Mesendoderm (in vitro differentiated cells): ENCODE results near the gene ARHGAP15.

Experiments used
- DNase-seq: peaks from one replicate; pipeline ENCODE4 v3.0.0; 2013
- H2AK5ac ChIP-seq: 2 replicates; pipeline ENCODE4 v1.6.1; 2013; ENCODE audit warnings: low read length, inconsistent platforms
- H2BK120ac ChIP-seq: 2 replicates; pipeline ENCODE4 v1.6.1; 2013; ENCODE audit warnings: low read depth, mild to moderate bottlenecking, low read length, moderate library complexity, mixed read lengths
- H2BK15ac ChIP-seq: replicated peaks from 2 replicates; pipeline ENCODE4 v1.6.1; 2013; ENCODE audit warnings: low read depth, mild to moderate bottlenecking, moderate library complexity
- H2BK5ac ChIP-seq: 2 replicates; pipeline ENCODE4 v1.6.1; 2013; ENCODE audit warnings: low read length, inconsistent platforms
- H3K18ac ChIP-seq: 2 replicates; pipeline ENCODE4 v1.6.1; 2013; ENCODE audit warnings: mild to moderate bottlenecking, low read length, mixed read lengths
- H3K23ac ChIP-seq: one replicate; pipeline ENCODE4 v1.6.1; 2013; ENCODE audit warnings: low read length
- H3K27ac ChIP-seq: 2 replicates; pipeline ENCODE4 v1.5.1; 2013; ENCODE audit warnings: low read depth, mild to moderate bottlenecking, inconsistent platforms, low read length, moderate library complexity
- H3K27me3 ChIP-seq: 2 replicates; pipeline ENCODE4 v1.6.1; 2013; ENCODE audit warnings: low read length, control low read depth, mild to moderate bottlenecking, inconsistent platforms; ENCODE audit not compliant: insufficient read depth, poor library complexity
- H3K36me3 ChIP-seq: 2 replicates; pipeline ENCODE4 v1.6.1; 2013; ENCODE audit warnings: low read length, inconsistent platforms; ENCODE audit not compliant: control insufficient read depth, insufficient read depth
- H3K4ac ChIP-seq: one replicate; pipeline ENCODE4 v1.6.1; 2013; ENCODE audit warnings: low read depth, mild to moderate bottlenecking, low read length, moderate library complexity
- H3K4me1 ChIP-seq: 2 replicates; pipeline ENCODE4 v1.6.1; 2013; ENCODE audit warnings: low read depth, low read length, inconsistent platforms; ENCODE audit not compliant: control insufficient read depth
- H3K4me2 ChIP-seq: 2 replicates; pipeline ENCODE4 v1.6.1; 2013; ENCODE audit warnings: low read length
- H3K4me3 ChIP-seq: 2 replicates; pipeline ENCODE4 v1.5.1; 2013; ENCODE audit warnings: mild to moderate bottlenecking, low read length
- H3K56ac ChIP-seq: one replicate; pipeline ENCODE4 v1.6.1; 2013; ENCODE audit warnings: low read length
- H3K79me1 ChIP-seq: 2 replicates; pipeline ENCODE4 v1.6.1; 2013; ENCODE audit warnings: low read length, inconsistent platforms
- H3K79me2 ChIP-seq: 2 replicates; pipeline ENCODE4 v1.6.1; 2013; ENCODE audit warnings: mild to moderate bottlenecking, low read length; ENCODE audit not compliant: control insufficient read depth, insufficient read depth
- H3K9ac ChIP-seq: 2 replicates; pipeline ENCODE4 v1.6.1; 2013; ENCODE audit warnings: low read length, inconsistent platforms
- H4K5ac ChIP-seq: one replicate; pipeline ENCODE4 v1.6.1; 2013; ENCODE audit warnings: low read length
- H4K8ac ChIP-seq: one replicate; pipeline ENCODE4 v1.6.1; 2013; ENCODE audit warnings: low read depth, mild to moderate bottlenecking, control low read depth, low read length, moderate library complexity
- WGBS: extraction: QIAGEN DNeasy Blood & Tissue Kit; methylation state at CpG from one replicate; pipeline ENCODE4 v1.1.7; 2013; ENCODE audit warnings: low lambda C conversion rate, missing lambda C conversion rate; ENCODE audit not compliant: insufficient coverage; ENCODE audit errors: extremely low coverage; 5-methylcytosine and 5-hydroxymethylcytosine counted together

ARHGAP15 gene

GRCh38 chr2:143762176-143762928 is 633.1 kb downstream of the ARHGAP15 start:
- H3K18ac ChIP-seq = no peak overlapping the region
- no peak overlapping the region for H3K4me3 ChIP-seq
- no peak overlapping the region for H2BK120ac ChIP-seq
- H3K79me2 ChIP-seq = no peaks in the 10 kb centered on the region
- no peak overlapping the region for H2BK5ac ChIP-seq
- no peak overlapping the region for H3K9ac ChIP-seq
- H3K56ac ChIP-seq = no peak overlapping the region
- WGBS = no CpG with 5 or more reads among the region's 3 CpGs
- H4K5ac ChIP-seq = no peak overlapping the region
- H3K27ac ChIP-seq = no peak overlapping the region
- H3K23ac ChIP-seq = no peak overlapping the region
- H4K8ac ChIP-seq = no peak overlapping the region
- no peaks in the 10 kb centered on the region for H3K36me3 ChIP-seq
- H3K4ac ChIP-seq = no peak overlapping the region
- no peak overlapping the region for H3K4me2 ChIP-seq
- DNase-seq = peak; percentile 67
- no peaks in the 10 kb centered on the region for H3K79me1 ChIP-seq
- H3K27me3 ChIP-seq = no peaks in the 10 kb centered on the region
- H3K4me1 ChIP-seq = peaks cover 2% of the 10 kb centered on the region
- H2BK15ac ChIP-seq = no peak overlapping the region
- H2AK5ac ChIP-seq = no peak overlapping the region

GRCh38 chr2:143764261-143764660 is 635.0 kb downstream of the ARHGAP15 start:
- no peak overlapping the region for H4K5ac ChIP-seq
- H3K36me3 ChIP-seq = no peaks in the 10 kb centered on the region
- no peak overlapping the region for H3K4me3 ChIP-seq
- 100% methylated on average over 1 of the region's 4 CpGs for WGBS
- H3K23ac ChIP-seq = no peak overlapping the region
- no peaks in the 10 kb centered on the region for H3K4me1 ChIP-seq
- H2BK5ac ChIP-seq = no peak overlapping the region
- no peaks in the 10 kb centered on the region for H3K27me3 ChIP-seq
- H3K4ac ChIP-seq = no peak overlapping the region
- H2BK120ac ChIP-seq = no peak overlapping the region
- no peak overlapping the region for H3K27ac ChIP-seq
- no peak overlapping the region for H4K8ac ChIP-seq
- H3K18ac ChIP-seq = peak overlapping the region; percentile 80
- no peak overlapping the region for H2BK15ac ChIP-seq
- no peak overlapping the region for H3K56ac ChIP-seq
- no peak for DNase-seq
- no peak overlapping the region for H2AK5ac ChIP-seq
- no peaks in the 10 kb centered on the region for H3K79me2 ChIP-seq
- no peak overlapping the region for H3K9ac ChIP-seq
- H3K4me2 ChIP-seq = no peak overlapping the region
- H3K79me1 ChIP-seq = no peaks in the 10 kb centered on the region

GRCh38 chr2:143764706-143765105 is 635.5 kb downstream of the ARHGAP15 start:
- Histone ChIP-seq H2BK15ac (no peak overlapping the region), H3K4ac (no peak overlapping the region), H3K36me3 (no peaks in the 10 kb centered on the region), H3K23ac (no peak overlapping the region), H2BK5ac (no peak overlapping the region), H4K8ac (no peak overlapping the region), H4K5ac (no peak overlapping the region), H3K27ac (no peak overlapping the region), H3K4me3 (no peak overlapping the region), H3K18ac (no peak overlapping the region), H3K79me2 (no peaks in the 10 kb centered on the region), H3K56ac (no peak overlapping the region), H3K4me1 (no peaks in the 10 kb centered on the region), H3K27me3 (no peaks in the 10 kb centered on the region), H2BK120ac (no peak overlapping the region), H3K79me1 (no peaks in the 10 kb centered on the region), H3K9ac (no peak overlapping the region), H2AK5ac (no peak overlapping the region), H3K4me2 (no peak overlapping the region)
- DNase-seq = no peak

- DNase-seq = no peak
Observed at GRCh38 chr2:143768991-143769390, 639.8 kb downstream of the ARHGAP15 start.

GRCh38 chr2:143771939-143772338 is 642.7 kb downstream of the ARHGAP15 start:
- no peak overlapping the region for H4K5ac ChIP-seq
- no peaks in the 10 kb centered on the region for H3K4me1 ChIP-seq
- DNase-seq = no peak
- H3K36me3 ChIP-seq = no peaks in the 10 kb centered on the region
- no peak overlapping the region for H2BK5ac ChIP-seq
- H3K27ac ChIP-seq = no peak overlapping the region
- H2BK120ac ChIP-seq = no peak overlapping the region
- no peaks in the 10 kb centered on the region for H3K79me2 ChIP-seq
- H3K79me1 ChIP-seq = no peaks in the 10 kb centered on the region
- H3K4me3 ChIP-seq = no peak overlapping the region
- H3K9ac ChIP-seq = no peak overlapping the region
- no peak overlapping the region for H3K4ac ChIP-seq
- H3K27me3 ChIP-seq = no peaks in the 10 kb centered on the region
- no peak overlapping the region for H3K18ac ChIP-seq
- no peak overlapping the region for H3K23ac ChIP-seq
- no peak overlapping the region for H2BK15ac ChIP-seq
- WGBS = no CpG with 5 or more reads among the region's 6 CpGs
- H3K56ac ChIP-seq = peak overlapping the region; percentile 64
- no peak overlapping the region for H2AK5ac ChIP-seq
- no peak overlapping the region for H3K4me2 ChIP-seq
- no peak overlapping the region for H4K8ac ChIP-seq

More at GRCh38 chr2:143768991-143769390, 639.8 kb downstream of the ARHGAP15 start:
- Histone ChIP-seq H3K56ac (no peak overlapping the region), H3K4me3 (no peak overlapping the region), H3K79me1 (no peaks in the 10 kb centered on the region), H3K9ac (no peak overlapping the region), H3K4ac (no peak overlapping the region), H2BK15ac (no peak overlapping the region), H3K23ac (no peak overlapping the region), H3K79me2 (no peaks in the 10 kb centered on the region), H4K5ac (no peak overlapping the region), H3K36me3 (no peaks in the 10 kb centered on the region), H2BK5ac (no peak overlapping the region), H3K18ac (no peak overlapping the region), H4K8ac (no peak overlapping the region), H2BK120ac (no peak overlapping the region), H3K4me2 (no peak overlapping the region), H3K27me3 (no peaks in the 10 kb centered on the region), H3K27ac (no peak overlapping the region), H2AK5ac (no peak overlapping the region), H3K4me1 (no peaks in the 10 kb centered on the region)
- no CpG with 5 or more reads among the region's 1 CpG for WGBS
